Prostate gland (tissue), 2 donors: ENCODE measurements around the gene HDAC8.

Experiments
- POLR2A ChIP-seq: fragments of 450-650 bp; IDR thresholded peaks from one replicate; pipeline ENCODE4 v1.6.1; 2016; ENCODE audit warnings: antibody characterized with exemption, mild to moderate bottlenecking
- TF ChIP-seq, protein P1 (sequence below), 4 experiments: fragments of 200-600 bp in 2 of 4; fragments of 450-650 bp in 2 of 4; sonication (generic) in 2 of 4; IDR thresholded peaks; 1 replicate in 3 of 4; 2 replicates in 1 of 4; pipeline ENCODE4 v1.5.1; 2016 to 2019; ENCODE audit warnings: antibody characterized with exemption in 4 of 4, mild to moderate bottlenecking in 2 of 4, moderate library complexity in 2 of 4

GRCh38 chrX:72402614-72403013, 170.0 kb downstream of the HDAC8 start:
- TF ChIP-seq, protein P1, sequence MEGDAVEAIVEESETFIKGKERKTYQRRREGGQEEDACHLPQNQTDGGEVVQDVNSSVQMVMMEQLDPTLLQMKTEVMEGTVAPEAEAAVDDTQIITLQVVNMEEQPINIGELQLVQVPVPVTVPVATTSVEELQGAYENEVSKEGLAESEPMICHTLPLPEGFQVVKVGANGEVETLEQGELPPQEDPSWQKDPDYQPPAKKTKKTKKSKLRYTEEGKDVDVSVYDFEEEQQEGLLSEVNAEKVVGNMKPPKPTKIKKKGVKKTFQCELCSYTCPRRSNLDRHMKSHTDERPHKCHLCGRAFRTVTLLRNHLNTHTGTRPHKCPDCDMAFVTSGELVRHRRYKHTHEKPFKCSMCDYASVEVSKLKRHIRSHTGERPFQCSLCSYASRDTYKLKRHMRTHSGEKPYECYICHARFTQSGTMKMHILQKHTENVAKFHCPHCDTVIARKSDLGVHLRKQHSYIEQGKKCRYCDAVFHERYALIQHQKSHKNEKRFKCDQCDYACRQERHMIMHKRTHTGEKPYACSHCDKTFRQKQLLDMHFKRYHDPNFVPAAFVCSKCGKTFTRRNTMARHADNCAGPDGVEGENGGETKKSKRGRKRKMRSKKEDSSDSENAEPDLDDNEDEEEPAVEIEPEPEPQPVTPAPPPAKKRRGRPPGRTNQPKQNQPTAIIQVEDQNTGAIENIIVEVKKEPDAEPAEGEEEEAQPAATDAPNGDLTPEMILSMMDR (IDR thresholded peaks at IDR 0.05) = no peak
- TF ChIP-seq POLR2A = no peak
